BLaER1 (cell line): ENCODE measurements around the gene PSMC1.

Experiments
- H3K27ac ChIP-seq: shearing (Covaris generic); formaldehyde crosslinking; 2 replicates; pipeline ENCODE4 v1.8.1; 2022
- H3K27me3 ChIP-seq: shearing (Covaris generic); formaldehyde crosslinking; 2 replicates; pipeline ENCODE4 v1.8.1; 2022
- H3K36me3 ChIP-seq: shearing (Covaris generic); formaldehyde crosslinking; 2 replicates; pipeline ENCODE4 v1.8.1; 2022
- H3K4me1 ChIP-seq: shearing (Covaris generic); formaldehyde crosslinking; 2 replicates; pipeline ENCODE4 v1.8.1; 2022
- H3K4me2 ChIP-seq: shearing (Covaris generic); formaldehyde crosslinking; 2 replicates; pipeline ENCODE4 v1.8.1; 2022
- H3K4me3 ChIP-seq: shearing (Covaris generic); formaldehyde crosslinking; 2 replicates; pipeline ENCODE4 v1.8.1; 2022
- H3K9ac ChIP-seq: shearing (Covaris generic); formaldehyde crosslinking; 2 replicates; pipeline ENCODE4 v1.8.1; 2022
- H3K9me3 ChIP-seq: shearing (Covaris generic); formaldehyde crosslinking; 2 replicates; pipeline ENCODE4 v1.8.1; 2022
- H4K20me1 ChIP-seq: shearing (Covaris generic); formaldehyde crosslinking; 2 replicates; pipeline ENCODE4 v1.8.1; 2022
- Cebpa-rat ChIP-seq: shearing (Covaris generic); IDR thresholded peaks from 2 replicates; pipeline ENCODE4 v1.8.1; 2022

PSMC1 gene

DNA sequence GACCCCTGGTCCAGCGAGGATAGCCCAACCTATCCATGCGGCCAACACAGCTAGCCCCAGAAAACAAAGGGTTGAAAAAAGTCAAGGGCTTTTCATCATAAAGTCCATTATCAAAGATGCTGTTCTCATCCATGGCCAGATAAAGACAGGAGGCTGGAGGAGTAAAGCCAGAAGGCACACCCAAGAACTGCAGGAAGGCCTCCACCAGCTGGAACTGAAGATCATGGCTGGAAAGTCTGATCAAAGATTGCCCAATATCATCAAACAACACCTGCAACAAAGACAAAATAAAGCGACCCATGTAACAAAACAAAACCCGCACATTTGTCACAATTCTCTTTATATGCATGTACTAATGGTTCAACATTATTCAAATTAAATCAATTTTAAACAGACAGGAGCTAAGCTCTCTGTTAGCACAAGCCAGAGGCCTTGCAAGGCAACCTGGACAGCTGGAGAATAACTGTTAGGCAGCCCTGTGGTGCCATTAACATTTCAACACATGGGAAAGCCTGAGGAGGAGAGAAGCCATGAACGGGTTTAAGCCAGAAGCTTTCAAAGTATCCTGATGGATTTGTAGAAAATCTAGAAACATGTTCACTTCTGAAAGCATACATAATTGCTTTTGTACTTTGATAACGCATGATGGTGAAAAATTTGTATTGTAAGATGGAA, 34.1 kb downstream of the PSMC1 start:
- no peaks in the 10 kb centered on the region for H3K9me3 ChIP-seq
- H3K9ac ChIP-seq: no peak overlapping the region
- no peak overlapping the region for H3K4me2 ChIP-seq
- H3K27me3 ChIP-seq: no peaks in the 10 kb centered on the region
- no peak overlapping the region for H3K4me3 ChIP-seq
- no peaks in the 10 kb centered on the region for H4K20me1 ChIP-seq
- H3K4me1 ChIP-seq: peaks cover 8% of the 10 kb centered on the region; the same call in 1 of the 2 replicates
- no peak for TF ChIP-seq Cebpa-rat
- no peak overlapping the region for H3K27ac ChIP-seq
- peaks cover 93% of the 10 kb centered on the region for H3K36me3 ChIP-seq

DNA sequence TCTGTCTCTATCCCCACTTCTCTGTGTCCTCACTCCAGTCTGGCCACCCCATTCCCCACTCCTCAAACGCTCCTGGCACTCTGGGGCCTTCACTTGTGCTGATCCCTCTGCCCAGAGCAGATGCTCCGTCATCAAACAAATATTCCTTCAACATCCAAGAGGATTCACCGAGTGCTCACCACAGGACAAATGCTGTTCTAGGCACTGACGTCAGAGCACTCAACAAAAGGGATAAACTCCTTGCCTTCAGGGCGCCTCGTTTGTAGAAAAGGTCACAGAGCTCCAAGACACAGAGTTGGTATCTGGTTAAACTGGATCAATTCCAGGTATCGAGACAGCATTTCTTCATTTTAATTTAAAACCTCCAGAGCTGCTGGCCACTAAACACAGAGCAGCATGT, 35.3 kb downstream of the PSMC1 start:
- Histone ChIP-seq H3K9ac (no peak overlapping the region), H3K4me2 (no peak overlapping the region), H3K27ac (no peak overlapping the region), H3K4me1 (peaks cover 8% of the 10 kb centered on the region; the same call in 1 of the 2 replicates), H3K36me3 (peaks cover 90% of the 10 kb centered on the region), H4K20me1 (no peaks in the 10 kb centered on the region), H3K4me3 (no peak overlapping the region), H3K27me3 (no peaks in the 10 kb centered on the region), H3K9me3 (no peaks in the 10 kb centered on the region)
- TF ChIP-seq Cebpa-rat: no peak

DNA sequence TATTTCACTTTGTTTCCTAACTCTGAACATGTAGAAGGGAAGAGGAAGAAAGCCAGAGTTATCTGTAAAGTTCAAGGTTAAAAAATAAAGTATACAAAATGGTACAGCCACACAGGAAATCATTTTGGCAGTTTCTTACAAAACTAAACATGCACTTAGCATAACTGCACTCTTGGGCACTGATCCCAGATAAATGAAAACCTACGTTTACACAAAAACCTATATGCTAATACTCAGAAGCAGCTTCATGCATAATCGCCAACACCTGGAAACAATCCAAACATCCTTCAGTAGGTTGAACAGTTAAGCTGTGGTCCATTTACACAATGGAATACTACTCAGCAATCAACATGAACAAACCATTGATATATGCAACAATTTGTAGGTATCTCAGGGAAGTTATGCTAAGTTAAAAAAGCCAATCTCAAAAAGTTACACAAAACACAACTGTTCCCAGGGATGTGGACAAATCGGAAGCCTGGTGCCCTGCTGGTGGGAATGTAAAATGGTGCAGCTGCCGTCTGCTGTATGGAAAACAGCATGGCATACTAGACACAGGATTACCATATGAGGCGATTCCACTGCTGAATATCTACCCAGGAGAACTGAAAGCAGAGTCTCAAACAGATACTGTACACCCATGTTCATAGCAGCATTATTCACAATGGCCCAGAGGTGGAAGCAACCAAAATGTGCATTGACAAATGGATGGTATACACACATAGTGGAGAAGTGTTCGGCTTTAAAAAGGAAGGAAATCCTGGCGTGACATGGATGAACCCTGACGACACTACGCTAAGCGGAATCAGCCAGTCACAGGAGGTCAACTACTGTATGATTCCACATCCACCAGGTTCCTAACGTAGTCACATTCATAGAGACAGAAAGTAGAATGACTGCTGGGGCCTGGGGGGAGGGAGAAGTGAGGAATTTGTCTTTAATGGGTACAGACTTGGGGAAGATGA, 37.7 kb downstream of the PSMC1 start:
- H3K27ac ChIP-seq: no peak overlapping the region
- TF ChIP-seq Cebpa-rat: no peak
- H3K9me3 ChIP-seq: no peaks in the 10 kb centered on the region
- H3K9ac ChIP-seq: no peak overlapping the region
- H4K20me1 ChIP-seq: no peaks in the 10 kb centered on the region
- peaks cover 85% of the 10 kb centered on the region for H3K36me3 ChIP-seq
- no peaks in the 10 kb centered on the region for H3K27me3 ChIP-seq
- H3K4me3 ChIP-seq: no peak overlapping the region
- peaks cover 2% of the 10 kb centered on the region; the same call in 1 of the 2 replicates for H3K4me1 ChIP-seq
- H3K4me2 ChIP-seq: no peak overlapping the region

DNA sequence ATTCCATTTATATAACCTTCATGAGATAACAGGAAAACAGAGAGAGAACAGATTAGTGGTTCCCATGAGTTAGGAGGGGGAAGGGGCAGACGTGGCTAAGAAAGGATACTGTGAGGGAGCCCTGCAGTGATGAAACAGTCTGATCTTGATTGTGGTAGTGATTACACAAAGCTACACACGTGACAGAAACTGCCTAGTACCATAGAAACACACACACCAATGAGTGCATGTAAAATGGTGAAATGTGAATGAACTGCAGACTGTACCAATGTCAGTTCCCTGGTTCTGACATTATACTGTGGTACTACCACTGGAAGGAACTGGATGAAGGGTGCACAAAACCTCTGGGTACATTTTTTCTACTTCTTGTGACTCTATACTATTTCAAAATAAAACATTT, 38.5 kb downstream of the PSMC1 start:
- Histone ChIP-seq H3K27me3 (no peaks in the 10 kb centered on the region), H3K9ac (no peak overlapping the region), H3K4me2 (no peak overlapping the region), H4K20me1 (no peaks in the 10 kb centered on the region), H3K9me3 (no peaks in the 10 kb centered on the region), H3K36me3 (peaks cover 77% of the 10 kb centered on the region), H3K27ac (no peak overlapping the region), H3K4me1 (no peaks in the 10 kb centered on the region), H3K4me3 (no peak overlapping the region)
- no peak for TF ChIP-seq Cebpa-rat

DNA sequence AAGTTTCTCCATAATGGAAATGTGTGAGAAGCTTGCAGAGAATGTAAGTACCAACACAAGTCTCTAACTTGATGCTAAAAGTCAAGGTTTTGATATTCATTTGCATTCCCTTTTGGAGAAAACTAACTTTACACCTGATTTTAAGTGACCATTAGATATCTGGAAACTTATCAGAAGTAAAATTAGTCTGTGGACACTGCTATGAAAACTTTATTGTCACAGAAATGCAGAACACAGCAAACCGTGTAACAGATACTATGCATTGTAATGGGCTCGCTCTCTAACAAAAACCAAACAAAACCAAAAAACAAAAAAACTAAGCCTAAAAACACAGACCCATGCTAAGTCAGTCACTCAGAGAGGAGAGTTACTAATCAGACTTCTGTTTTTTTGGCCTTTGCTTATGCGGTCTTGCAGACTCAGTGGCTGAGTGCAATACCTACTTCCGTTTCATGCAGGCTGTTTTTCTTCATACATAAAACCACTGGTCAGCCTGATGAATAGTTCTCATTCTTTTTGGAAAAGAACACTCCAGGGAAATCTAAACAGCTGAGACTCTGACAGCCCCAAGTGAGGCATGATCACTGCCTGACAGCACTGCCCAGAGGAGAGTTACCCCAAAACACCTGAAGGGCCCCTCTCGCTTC, 39.6 kb downstream of the PSMC1 start:
- no peak overlapping the region for H3K4me2 ChIP-seq
- no peak for TF ChIP-seq Cebpa-rat
- H3K36me3 ChIP-seq: peaks cover 66% of the 10 kb centered on the region

DNA sequence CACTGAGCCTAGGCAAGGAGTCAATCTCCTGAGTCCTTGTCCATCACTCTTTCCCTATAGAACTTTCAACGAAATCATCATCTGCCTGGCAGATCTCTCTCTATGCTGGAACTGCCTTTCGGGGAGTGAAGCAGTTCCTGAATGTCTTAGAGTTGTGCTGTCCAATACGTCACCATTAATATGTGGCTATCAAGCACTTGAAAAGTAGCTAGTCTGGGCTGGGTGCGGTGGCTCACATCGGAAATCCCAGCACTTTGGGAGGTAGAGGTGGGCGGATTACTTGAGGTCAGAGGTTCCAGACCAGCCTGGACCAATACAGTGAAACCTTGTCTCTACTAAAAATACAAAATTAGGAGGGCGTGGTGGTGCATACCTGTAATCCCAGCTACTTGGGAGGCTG, 40.3 kb downstream of the PSMC1 start:
- Histone ChIP-seq H3K4me2 (no peak overlapping the region), H3K4me1 (peaks cover 6% of the 10 kb centered on the region; the same call in 1 of the 2 replicates), H3K27me3 (no peaks in the 10 kb centered on the region), H3K9ac (no peak overlapping the region), H3K36me3 (peaks cover 64% of the 10 kb centered on the region), H4K20me1 (no peaks in the 10 kb centered on the region), H3K4me3 (no peak overlapping the region), H3K9me3 (no peaks in the 10 kb centered on the region), H3K27ac (no peak overlapping the region)
- TF ChIP-seq Cebpa-rat: no peak

More for the DNA sequence above, 39.6 kb downstream of the PSMC1 start:
- Histone ChIP-seq H3K4me1 (peaks cover 2% of the 10 kb centered on the region; the same call in 1 of the 2 replicates), H3K27me3 (no peaks in the 10 kb centered on the region), H3K4me3 (no peak overlapping the region), H3K9me3 (no peaks in the 10 kb centered on the region), H3K27ac (no peak overlapping the region), H3K9ac (no peak overlapping the region), H4K20me1 (no peaks in the 10 kb centered on the region)

DNA sequence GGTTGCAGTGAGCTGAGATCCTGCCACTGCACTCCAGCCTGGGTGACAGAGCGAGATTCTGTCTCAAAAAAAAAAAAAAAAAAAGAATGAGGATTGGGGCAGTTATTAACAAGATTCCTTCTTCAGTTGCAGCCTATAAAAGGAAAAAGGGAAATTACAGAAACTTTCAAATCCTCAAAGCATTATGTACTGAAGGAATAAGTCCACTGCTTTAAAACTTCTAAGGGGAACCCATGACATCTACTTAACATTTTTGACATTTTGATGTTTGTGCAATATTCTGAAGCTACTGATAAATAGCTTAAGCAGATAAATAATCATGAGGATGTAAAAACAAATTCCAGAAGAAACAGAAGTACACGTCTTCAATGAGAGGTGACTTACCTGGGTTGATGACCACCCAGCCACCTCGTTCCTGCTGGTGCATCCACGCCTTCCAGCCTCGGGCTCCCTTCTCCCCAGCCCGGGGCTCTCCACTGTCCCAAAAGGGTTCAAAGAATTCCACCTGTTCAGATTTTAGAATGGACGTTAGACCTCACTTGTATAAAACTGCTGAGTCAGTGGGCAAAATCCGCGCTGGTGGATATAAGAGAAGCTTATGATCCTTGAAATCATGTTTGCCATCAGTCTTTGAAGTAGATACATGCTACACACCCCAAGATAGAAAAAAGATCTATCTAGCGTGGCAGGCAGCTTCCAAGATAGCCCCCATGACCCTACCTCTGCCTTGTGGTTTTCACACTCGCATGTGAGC, 41.7 kb downstream of the PSMC1 start:
- H3K9me3 ChIP-seq: no peaks in the 10 kb centered on the region
- TF ChIP-seq Cebpa-rat: no peak
- peaks cover 6% of the 10 kb centered on the region; the same call in 1 of the 2 replicates for H3K4me1 ChIP-seq
- peaks cover 64% of the 10 kb centered on the region for H3K36me3 ChIP-seq
- no peak overlapping the region for H3K4me3 ChIP-seq
- H3K4me2 ChIP-seq: no peak overlapping the region
- H4K20me1 ChIP-seq: no peaks in the 10 kb centered on the region; the same call in 1 of the 2 replicates
- no peaks in the 10 kb centered on the region for H3K27me3 ChIP-seq
- H3K9ac ChIP-seq: no peak overlapping the region
- no peak overlapping the region for H3K27ac ChIP-seq

DNA sequence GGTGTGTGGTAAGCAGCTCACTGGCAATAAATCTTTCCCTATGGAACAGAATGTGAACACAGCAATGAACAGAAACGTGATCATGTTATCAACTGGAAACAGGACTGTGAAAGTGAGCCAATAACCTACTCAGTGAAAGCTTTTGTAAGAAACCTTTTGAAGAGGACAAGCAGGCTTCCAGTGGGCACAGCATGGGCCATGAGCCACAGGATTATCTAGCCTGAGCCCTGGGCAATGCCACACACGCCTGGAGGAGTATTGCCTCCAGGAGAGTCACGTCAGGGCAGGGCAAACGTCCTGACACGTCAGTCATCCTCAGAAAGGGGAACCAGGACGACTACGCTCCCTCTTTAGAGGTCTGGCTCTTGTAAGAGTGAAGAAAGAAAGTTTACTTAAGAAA, 43.1 kb downstream of the PSMC1 start:
- no peaks in the 10 kb centered on the region for H3K27me3 ChIP-seq
- no peaks in the 10 kb centered on the region; the same call in 1 of the 2 replicates for H4K20me1 ChIP-seq
- no peaks in the 10 kb centered on the region for H3K9me3 ChIP-seq
- H3K9ac ChIP-seq: peak overlapping the region; percentile 38; the same call in 1 of the 2 replicates
- H3K36me3 ChIP-seq: peaks cover 64% of the 10 kb centered on the region
- H3K4me3 ChIP-seq: no peak overlapping the region
- no peak overlapping the region for H3K4me2 ChIP-seq
- no peak for TF ChIP-seq Cebpa-rat
- peaks cover 6% of the 10 kb centered on the region; the same call in 1 of the 2 replicates for H3K4me1 ChIP-seq
- no peak overlapping the region for H3K27ac ChIP-seq

DNA sequence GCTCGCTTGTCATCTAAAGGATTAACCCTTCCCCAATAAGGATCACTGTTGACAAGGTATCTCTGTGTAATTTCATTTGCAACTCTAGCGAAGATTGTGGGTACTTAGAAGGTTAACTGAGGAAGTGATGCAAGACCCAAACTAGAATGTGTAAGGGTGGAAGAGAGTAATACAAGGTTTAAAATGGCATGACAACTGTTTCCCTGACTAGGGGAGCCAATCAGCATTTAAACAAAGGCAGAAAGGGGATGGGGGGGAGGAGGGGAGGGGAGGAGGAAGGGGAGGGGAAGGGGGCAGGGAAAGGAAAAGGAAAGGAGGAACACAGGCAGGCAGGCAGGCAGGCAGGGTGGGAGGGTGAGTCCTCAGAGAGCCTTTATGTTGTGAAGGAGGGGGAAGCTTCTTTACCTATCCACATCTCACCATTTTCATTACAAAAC, 44.3 kb downstream of the PSMC1 start:
- Histone ChIP-seq H3K36me3 (peaks cover 69% of the 10 kb centered on the region), H3K27ac (peak overlapping the region; percentile 64; the same call in 1 of the 2 replicates), H3K9ac (0 out of 2 replicates have a peak overlapping the region, but pooled peaks have one; percentile 30), H3K4me2 (peak overlapping the region; percentile 16; the same call in 1 of the 2 replicates), H4K20me1 (no peaks in the 10 kb centered on the region; the same call in 1 of the 2 replicates), H3K4me3 (no peak overlapping the region), H3K9me3 (no peaks in the 10 kb centered on the region), H3K27me3 (no peaks in the 10 kb centered on the region), H3K4me1 (peaks cover 6% of the 10 kb centered on the region; the same call in 1 of the 2 replicates)
- TF ChIP-seq Cebpa-rat: no peak
